ENCODE results near the gene LRFN3. TPM values are rescaled to one million over a fixed set of nuclear protein-coding genes. Genes with fewer than 3 reads are reported as not detected.
A peak's percentile ranks its signal among the peaks of the same experiment; 100 is the strongest.

The LRFN3 gene
- total RNA-seq, 2 experiments from 2014 or later: 4.2 to 4.5 TPM

- no peak for ATAC-seq (ENCODE audit: poor library complexity)
- ChIA-PET CTCF (no interaction called here), POLR2A (interaction anchor here (1.7 kb wide), 1 partner anchor 33 kb away, joined by 4 read pairs; no protein-coding TSS in a partner anchor)
- Mint-ChIP-seq H3K4me1 (ENCODE audit: low read depth) (peaks cover 42% of the 10 kb centered on the region), H3K36me3 (ENCODE audit: low read depth) (no peaks in the 10 kb centered on the region), H3K27me3 (peaks cover 5% of the 10 kb centered on the region), H3K4me3 (peak overlapping the region; percentile 62), H3K9me3 (no peaks in the 10 kb centered on the region), H3K27ac (no peak overlapping the region)
- peaks cover 36% of the 10 kb centered on the region for H3K4me1 ChIP-seq (ENCODE audit: insufficient read depth, low read length)
- H3K9me3 ChIP-seq (ENCODE audit: control insufficient read depth in 1 of 2, insufficient read depth in 1 of 2, low read length in 2 of 2): no peaks in the 10 kb centered on the region
- no peaks in the 10 kb centered on the region for H3K27me3 ChIP-seq (ENCODE audit: control insufficient read depth in 1 of 2, insufficient read depth in 2 of 2, low read length in 2 of 2)
- TF ChIP-seq, protein P1, sequence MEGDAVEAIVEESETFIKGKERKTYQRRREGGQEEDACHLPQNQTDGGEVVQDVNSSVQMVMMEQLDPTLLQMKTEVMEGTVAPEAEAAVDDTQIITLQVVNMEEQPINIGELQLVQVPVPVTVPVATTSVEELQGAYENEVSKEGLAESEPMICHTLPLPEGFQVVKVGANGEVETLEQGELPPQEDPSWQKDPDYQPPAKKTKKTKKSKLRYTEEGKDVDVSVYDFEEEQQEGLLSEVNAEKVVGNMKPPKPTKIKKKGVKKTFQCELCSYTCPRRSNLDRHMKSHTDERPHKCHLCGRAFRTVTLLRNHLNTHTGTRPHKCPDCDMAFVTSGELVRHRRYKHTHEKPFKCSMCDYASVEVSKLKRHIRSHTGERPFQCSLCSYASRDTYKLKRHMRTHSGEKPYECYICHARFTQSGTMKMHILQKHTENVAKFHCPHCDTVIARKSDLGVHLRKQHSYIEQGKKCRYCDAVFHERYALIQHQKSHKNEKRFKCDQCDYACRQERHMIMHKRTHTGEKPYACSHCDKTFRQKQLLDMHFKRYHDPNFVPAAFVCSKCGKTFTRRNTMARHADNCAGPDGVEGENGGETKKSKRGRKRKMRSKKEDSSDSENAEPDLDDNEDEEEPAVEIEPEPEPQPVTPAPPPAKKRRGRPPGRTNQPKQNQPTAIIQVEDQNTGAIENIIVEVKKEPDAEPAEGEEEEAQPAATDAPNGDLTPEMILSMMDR (IDR thresholded peaks at IDR 0.05): no peak
- no peak overlapping the region for H3K27ac ChIP-seq (ENCODE audit: low read depth in 1 of 2, low read length in 2 of 2)
- no peak for DNase-seq
- H3K4me3 ChIP-seq (ENCODE audit: low read length): peak overlapping the region; percentile 64
- H3K36me3 ChIP-seq (ENCODE audit: insufficient read depth, low read length): no peaks in the 10 kb centered on the region
- intact Hi-C loops (cut with DNase I, micrococcal nuclease): no loop called here
Measured at GRCh38 chr19:35960432-35960972, 24.3 kb downstream of the LRFN3 start.

DNA sequence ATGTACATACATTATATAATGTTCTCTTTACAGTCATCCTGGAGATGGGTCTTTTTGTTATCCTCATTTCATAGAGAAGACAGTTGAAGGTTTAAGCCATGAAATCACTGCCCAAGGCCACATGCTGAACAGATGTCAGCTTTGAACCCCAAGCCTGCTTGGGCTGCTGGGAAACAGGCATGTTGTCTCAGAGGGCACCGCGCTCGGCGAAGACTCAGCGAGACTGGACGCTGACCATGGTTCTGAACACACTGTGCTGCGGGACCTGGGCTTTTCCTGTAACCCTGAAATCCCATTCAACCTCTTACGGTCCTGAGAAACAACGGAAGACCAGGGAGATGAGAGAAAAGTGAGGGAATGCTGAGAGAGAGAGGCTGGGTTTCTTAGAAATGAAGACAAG is 27.3 kb downstream of the LRFN3 start:
- H3K27ac ChIP-seq (ENCODE audit: low read depth in 1 of 2, low read length in 2 of 2): no peak overlapping the region
- no peak for ATAC-seq (ENCODE audit: poor library complexity)
- H3K4me1 Mint-ChIP-seq (ENCODE audit: low read depth): peaks cover 12% of the 10 kb centered on the region
- no peaks in the 10 kb centered on the region for H3K27me3 ChIP-seq (ENCODE audit: control insufficient read depth in 1 of 2, insufficient read depth in 2 of 2, low read length in 2 of 2)
- no peak overlapping the region for H3K4me3 Mint-ChIP-seq
- H3K4me3 ChIP-seq (ENCODE audit: low read length): no peak overlapping the region
- H3K9me3 ChIP-seq (ENCODE audit: control insufficient read depth in 1 of 2, insufficient read depth in 1 of 2, low read length in 2 of 2): no peaks in the 10 kb centered on the region
- TF ChIP-seq, protein P1 (IDR thresholded peaks at IDR 0.05): no peak
- peaks cover 27% of the 10 kb centered on the region for H3K4me1 ChIP-seq (ENCODE audit: insufficient read depth, low read length)
- intact Hi-C loops (cut with DNase I, micrococcal nuclease): no loop called here
- peak in 9 of 14 experiments; percentile 21 to 67 (median 33) for DNase-seq
- no peaks in the 10 kb centered on the region for H3K9me3 Mint-ChIP-seq
- CTCF ChIA-PET: no interaction called here
- H3K36me3 ChIP-seq (ENCODE audit: insufficient read depth, low read length): no peaks in the 10 kb centered on the region
- POLR2A ChIA-PET: interaction anchor here (0.9 kb wide), 1 partner anchor 10 kb away, joined by 5 read pairs; no protein-coding TSS in a partner anchor
- H3K27me3 Mint-ChIP-seq: peaks cover 9% of the 10 kb centered on the region
- H3K27ac Mint-ChIP-seq: no peak overlapping the region
- no peaks in the 10 kb centered on the region for H3K36me3 Mint-ChIP-seq (ENCODE audit: low read depth)

- no peak for ATAC-seq (ENCODE audit: poor library complexity)
- POLR2A ChIA-PET: no interaction called here
- no peak overlapping the region for H3K27ac Mint-ChIP-seq
Measured at GRCh38 chr19:35966771-35967170, 30.6 kb downstream of the LRFN3 start.

More at GRCh38 chr19:35966771-35967170, 30.6 kb downstream of the LRFN3 start:
- no peaks in the 10 kb centered on the region for H3K9me3 Mint-ChIP-seq
- H3K27me3 ChIP-seq (ENCODE audit: control insufficient read depth in 1 of 2, insufficient read depth in 2 of 2, low read length in 2 of 2): no peaks in the 10 kb centered on the region
- no peak overlapping the region for H3K4me3 ChIP-seq (ENCODE audit: low read length)
- intact Hi-C loops (cut with DNase I, micrococcal nuclease): no loop called here
- H3K9me3 ChIP-seq (ENCODE audit: control insufficient read depth in 1 of 2, insufficient read depth in 1 of 2, low read length in 2 of 2): no peaks in the 10 kb centered on the region
- TF ChIP-seq, protein P1 (IDR thresholded peaks at IDR 0.05): no peak
- H3K4me1 Mint-ChIP-seq (ENCODE audit: low read depth): no peaks in the 10 kb centered on the region
- H3K36me3 ChIP-seq (ENCODE audit: insufficient read depth, low read length): no peaks in the 10 kb centered on the region
- DNase-seq: peak in 1 of 14 experiments; percentile 39
- H3K27me3 Mint-ChIP-seq: peaks cover 9% of the 10 kb centered on the region
- no peaks in the 10 kb centered on the region for H3K36me3 Mint-ChIP-seq (ENCODE audit: low read depth)
- no peak overlapping the region for H3K27ac ChIP-seq (ENCODE audit: low read depth in 1 of 2, low read length in 2 of 2)
- CTCF ChIA-PET: no interaction called here
- H3K4me1 ChIP-seq (ENCODE audit: insufficient read depth, low read length): peaks cover 9% of the 10 kb centered on the region
- H3K4me3 Mint-ChIP-seq: no peak overlapping the region
